ENCODE data around the gene GULP1.

DNA sequence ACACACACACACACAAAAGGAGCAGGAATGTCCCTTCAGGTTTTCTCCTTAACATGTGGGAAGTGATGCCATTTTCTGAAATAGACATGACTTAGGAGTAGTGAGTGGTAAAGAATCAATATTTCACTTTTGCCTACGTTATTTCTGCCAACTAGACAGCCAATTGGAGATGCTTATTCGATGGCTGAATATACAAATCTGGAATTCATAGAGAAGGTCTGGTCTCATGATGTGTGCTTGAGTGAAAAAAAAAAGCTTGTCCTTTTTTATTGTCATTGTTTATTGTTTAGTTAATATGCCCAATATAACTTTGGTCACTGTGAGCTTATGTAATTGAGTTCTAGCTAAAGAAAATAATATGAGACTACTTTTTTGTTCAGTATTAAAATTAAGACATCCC, 284.3 kb downstream of the GULP1 start:
- no peak for TF ChIP-seq CHD4 (IDR thresholded peaks at IDR 0.05)
- no peak for TF ChIP-seq POLR2AphosphoS5 (IDR thresholded peaks at IDR 0.05; ENCODE audit: low read length)
- TF ChIP-seq, protein P1, sequence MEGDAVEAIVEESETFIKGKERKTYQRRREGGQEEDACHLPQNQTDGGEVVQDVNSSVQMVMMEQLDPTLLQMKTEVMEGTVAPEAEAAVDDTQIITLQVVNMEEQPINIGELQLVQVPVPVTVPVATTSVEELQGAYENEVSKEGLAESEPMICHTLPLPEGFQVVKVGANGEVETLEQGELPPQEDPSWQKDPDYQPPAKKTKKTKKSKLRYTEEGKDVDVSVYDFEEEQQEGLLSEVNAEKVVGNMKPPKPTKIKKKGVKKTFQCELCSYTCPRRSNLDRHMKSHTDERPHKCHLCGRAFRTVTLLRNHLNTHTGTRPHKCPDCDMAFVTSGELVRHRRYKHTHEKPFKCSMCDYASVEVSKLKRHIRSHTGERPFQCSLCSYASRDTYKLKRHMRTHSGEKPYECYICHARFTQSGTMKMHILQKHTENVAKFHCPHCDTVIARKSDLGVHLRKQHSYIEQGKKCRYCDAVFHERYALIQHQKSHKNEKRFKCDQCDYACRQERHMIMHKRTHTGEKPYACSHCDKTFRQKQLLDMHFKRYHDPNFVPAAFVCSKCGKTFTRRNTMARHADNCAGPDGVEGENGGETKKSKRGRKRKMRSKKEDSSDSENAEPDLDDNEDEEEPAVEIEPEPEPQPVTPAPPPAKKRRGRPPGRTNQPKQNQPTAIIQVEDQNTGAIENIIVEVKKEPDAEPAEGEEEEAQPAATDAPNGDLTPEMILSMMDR (IDR thresholded peaks at IDR 0.05 in 2 of 3, conservative IDR thresholded peaks at IDR 0.05 in 1 of 3; ENCODE audit: control insufficient read depth in 2 of 3, extremely low read depth in 1 of 3, insufficient read depth in 1 of 3, low read depth in 3 of 3, low read length in 3 of 3): no peak
- TF ChIP-seq, protein P2, sequence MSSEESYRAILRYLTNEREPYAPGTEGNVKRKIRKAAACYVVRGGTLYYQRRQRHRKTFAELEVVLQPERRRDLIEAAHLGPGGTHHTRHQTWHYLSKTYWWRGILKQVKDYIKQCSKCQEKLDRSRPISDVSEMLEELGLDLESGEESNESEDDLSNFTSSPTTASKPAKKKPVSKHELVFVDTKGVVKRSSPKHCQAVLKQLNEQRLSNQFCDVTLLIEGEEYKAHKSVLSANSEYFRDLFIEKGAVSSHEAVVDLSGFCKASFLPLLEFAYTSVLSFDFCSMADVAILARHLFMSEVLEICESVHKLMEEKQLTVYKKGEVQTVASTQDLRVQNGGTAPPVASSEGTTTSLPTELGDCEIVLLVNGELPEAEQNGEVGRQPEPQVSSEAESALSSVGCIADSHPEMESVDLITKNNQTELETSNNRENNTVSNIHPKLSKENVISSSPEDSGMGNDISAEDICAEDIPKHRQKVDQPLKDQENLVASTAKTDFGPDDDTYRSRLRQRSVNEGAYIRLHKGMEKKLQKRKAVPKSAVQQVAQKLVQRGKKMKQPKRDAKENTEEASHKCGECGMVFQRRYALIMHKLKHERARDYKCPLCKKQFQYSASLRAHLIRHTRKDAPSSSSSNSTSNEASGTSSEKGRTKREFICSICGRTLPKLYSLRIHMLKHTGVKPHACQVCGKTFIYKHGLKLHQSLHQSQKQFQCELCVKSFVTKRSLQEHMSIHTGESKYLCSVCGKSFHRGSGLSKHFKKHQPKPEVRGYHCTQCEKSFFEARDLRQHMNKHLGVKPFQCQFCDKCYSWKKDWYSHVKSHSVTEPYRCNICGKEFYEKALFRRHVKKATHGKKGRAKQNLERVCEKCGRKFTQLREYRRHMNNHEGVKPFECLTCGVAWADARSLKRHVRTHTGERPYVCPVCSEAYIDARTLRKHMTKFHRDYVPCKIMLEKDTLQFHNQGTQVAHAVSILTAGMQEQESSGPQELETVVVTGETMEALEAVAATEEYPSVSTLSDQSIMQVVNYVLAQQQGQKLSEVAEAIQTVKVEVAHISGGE (CRISPR knock-in tag; IDR thresholded peaks at IDR 0.05): no peak
- no peak for TF ChIP-seq RELB (IDR thresholded peaks at IDR 0.05; ENCODE audit: low read depth)
- TF ChIP-seq, protein P3, sequence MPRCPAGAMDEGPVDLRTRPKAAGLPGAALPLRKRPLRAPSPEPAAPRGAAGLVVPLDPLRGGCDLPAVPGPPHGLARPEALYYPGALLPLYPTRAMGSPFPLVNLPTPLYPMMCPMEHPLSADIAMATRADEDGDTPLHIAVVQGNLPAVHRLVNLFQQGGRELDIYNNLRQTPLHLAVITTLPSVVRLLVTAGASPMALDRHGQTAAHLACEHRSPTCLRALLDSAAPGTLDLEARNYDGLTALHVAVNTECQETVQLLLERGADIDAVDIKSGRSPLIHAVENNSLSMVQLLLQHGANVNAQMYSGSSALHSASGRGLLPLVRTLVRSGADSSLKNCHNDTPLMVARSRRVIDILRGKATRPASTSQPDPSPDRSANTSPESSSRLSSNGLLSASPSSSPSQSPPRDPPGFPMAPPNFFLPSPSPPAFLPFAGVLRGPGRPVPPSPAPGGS (IDR thresholded peaks at IDR 0.05; ENCODE audit: borderline replicate concordance, insufficient read depth, low read depth, low read length, poor library complexity, severe bottlenecking): no peak
- no peak for TF ChIP-seq BCL11A (IDR thresholded peaks at IDR 0.05; ENCODE audit: low read depth, low read length)
- TF ChIP-seq TAF1 (IDR thresholded peaks at IDR 0.05; ENCODE audit: borderline replicate concordance, low read depth, low read length): no peak
